Measurements from ENCODE around the gene CTBP2. TPM values are rescaled to one million over a fixed set of nuclear protein-coding genes. Genes with fewer than 3 reads are reported as not detected.

Gene CTBP2
- total RNA-seq, 1 experiment from 2014 or later = 233 TPM

GRCh38 chr10:125121003-125121402 is 39.4 kb downstream of the CTBP2 start:
- no peak for DNase-seq
- Histone ChIP-seq H3K4me3 (ENCODE audit: insufficient read depth, low read depth, low read length) (no peak overlapping the region), H3K27me3 (ENCODE audit: control insufficient read depth, insufficient read depth, low read length) (no peaks in the 10 kb centered on the region)

GRCh38 chr10:125120053-125120710 is 40.2 kb downstream of the CTBP2 start:
- no peaks in the 10 kb centered on the region for H3K27me3 ChIP-seq (ENCODE audit: control insufficient read depth, insufficient read depth, low read length)
- peak; percentile 45 for DNase-seq
- no peak overlapping the region for H3K4me3 ChIP-seq (ENCODE audit: insufficient read depth, low read depth, low read length)
- H3K36me3 ChIP-seq (replicated peaks; ENCODE audit: control insufficient read depth, insufficient read depth, low read length) = peaks cover 9% of the 10 kb centered on the region

More at GRCh38 chr10:125121003-125121402, 39.4 kb downstream of the CTBP2 start:
- H3K36me3 ChIP-seq (replicated peaks; ENCODE audit: control insufficient read depth, insufficient read depth, low read length) = peaks cover 12% of the 10 kb centered on the region

- no peak for DNase-seq
- Histone ChIP-seq H3K27me3 (ENCODE audit: control insufficient read depth, insufficient read depth, low read length) (no peaks in the 10 kb centered on the region), H3K4me3 (ENCODE audit: insufficient read depth, low read depth, low read length) (no peak overlapping the region), H3K36me3 (replicated peaks; ENCODE audit: control insufficient read depth, insufficient read depth, low read length) (peaks cover 10% of the 10 kb centered on the region)
Measured at GRCh38 chr10:125118701-125119100, 41.7 kb downstream of the CTBP2 start.

GRCh38 chr10:125118011-125118611 is 42.3 kb downstream of the CTBP2 start:
- DNase-seq = no peak
- Histone ChIP-seq H3K4me3 (ENCODE audit: insufficient read depth, low read depth, low read length) (no peak overlapping the region), H3K36me3 (replicated peaks; ENCODE audit: control insufficient read depth, insufficient read depth, low read length) (peaks cover 10% of the 10 kb centered on the region), H3K27me3 (ENCODE audit: control insufficient read depth, insufficient read depth, low read length) (no peaks in the 10 kb centered on the region)

- Histone ChIP-seq H3K36me3 (replicated peaks; ENCODE audit: control insufficient read depth, insufficient read depth, low read length) (peaks cover 7% of the 10 kb centered on the region), H3K27me3 (ENCODE audit: control insufficient read depth, insufficient read depth, low read length) (no peaks in the 10 kb centered on the region), H3K4me3 (ENCODE audit: insufficient read depth, low read depth, low read length) (no peak overlapping the region)
- DNase-seq = no peak
Measured at GRCh38 chr10:125116652-125117310, 43.6 kb downstream of the CTBP2 start.

DNA sequence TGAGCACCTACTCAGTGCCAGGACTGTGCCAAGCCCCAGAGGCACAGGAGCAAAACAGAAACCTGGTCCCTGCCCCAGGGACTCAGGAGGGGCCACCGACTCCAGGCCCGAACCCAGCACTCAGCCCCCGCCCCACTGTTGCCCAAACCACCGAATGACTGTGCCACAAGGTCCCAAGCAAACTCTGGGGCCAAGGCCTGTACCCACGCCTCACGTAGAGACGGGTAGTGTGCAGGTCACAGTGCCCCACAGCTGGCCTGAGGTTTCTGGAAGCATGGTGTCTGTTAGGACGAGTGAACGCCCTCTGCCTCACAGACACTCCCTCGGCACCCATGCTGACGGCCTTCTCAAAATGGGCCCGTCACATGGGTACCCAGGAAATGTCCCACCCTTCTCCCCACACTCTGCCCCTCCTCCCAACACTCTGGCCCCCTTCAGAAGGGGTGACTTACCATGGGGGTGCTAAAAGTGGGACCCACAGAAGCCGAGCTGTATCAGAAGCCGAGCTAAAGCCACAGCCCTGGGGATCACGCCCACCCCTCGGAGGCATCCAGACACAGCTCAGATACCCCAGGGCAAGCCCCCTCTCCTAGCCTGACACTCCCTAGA is 44.2 kb downstream of the CTBP2 start:
- H3K27me3 ChIP-seq (ENCODE audit: control insufficient read depth, insufficient read depth, low read length) = no peaks in the 10 kb centered on the region
- no peak overlapping the region for H3K4me3 ChIP-seq (ENCODE audit: insufficient read depth, low read depth, low read length)
- H3K36me3 ChIP-seq (replicated peaks; ENCODE audit: control insufficient read depth, insufficient read depth, low read length) = peaks cover 7% of the 10 kb centered on the region
- DNase-seq = no peak

DNA sequence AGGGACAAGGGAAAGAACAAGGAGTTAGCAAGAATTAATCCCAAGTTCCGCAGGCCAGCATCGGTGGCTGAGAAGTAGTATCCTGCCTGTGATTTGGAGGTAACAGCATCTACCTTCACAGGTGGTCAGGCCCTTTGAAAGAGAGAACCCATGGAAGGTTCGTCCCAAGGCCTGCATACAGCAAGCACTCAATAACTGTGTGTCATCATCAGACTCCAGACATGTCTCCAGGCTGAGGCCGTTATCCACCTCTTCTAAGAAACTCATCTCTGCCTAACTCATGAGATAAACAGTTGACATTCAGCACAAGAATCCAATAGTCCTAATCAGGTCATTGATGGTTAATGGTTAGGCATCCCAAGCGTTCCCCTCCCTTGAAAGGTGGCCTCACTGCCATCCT is 45.0 kb downstream of the CTBP2 start:
- no peak for DNase-seq
- Histone ChIP-seq H3K4me3 (ENCODE audit: insufficient read depth, low read depth, low read length) (no peak overlapping the region), H3K27me3 (ENCODE audit: control insufficient read depth, insufficient read depth, low read length) (no peaks in the 10 kb centered on the region), H3K36me3 (replicated peaks; ENCODE audit: control insufficient read depth, insufficient read depth, low read length) (peaks cover 7% of the 10 kb centered on the region)

GRCh38 chr10:125114761-125115391 is 45.5 kb downstream of the CTBP2 start:
- peaks cover 7% of the 10 kb centered on the region for H3K36me3 ChIP-seq (replicated peaks; ENCODE audit: control insufficient read depth, insufficient read depth, low read length)
- DNase-seq = no peak
- no peak overlapping the region for H3K4me3 ChIP-seq (ENCODE audit: insufficient read depth, low read depth, low read length)
- H3K27me3 ChIP-seq (ENCODE audit: control insufficient read depth, insufficient read depth, low read length) = no peaks in the 10 kb centered on the region

DNA sequence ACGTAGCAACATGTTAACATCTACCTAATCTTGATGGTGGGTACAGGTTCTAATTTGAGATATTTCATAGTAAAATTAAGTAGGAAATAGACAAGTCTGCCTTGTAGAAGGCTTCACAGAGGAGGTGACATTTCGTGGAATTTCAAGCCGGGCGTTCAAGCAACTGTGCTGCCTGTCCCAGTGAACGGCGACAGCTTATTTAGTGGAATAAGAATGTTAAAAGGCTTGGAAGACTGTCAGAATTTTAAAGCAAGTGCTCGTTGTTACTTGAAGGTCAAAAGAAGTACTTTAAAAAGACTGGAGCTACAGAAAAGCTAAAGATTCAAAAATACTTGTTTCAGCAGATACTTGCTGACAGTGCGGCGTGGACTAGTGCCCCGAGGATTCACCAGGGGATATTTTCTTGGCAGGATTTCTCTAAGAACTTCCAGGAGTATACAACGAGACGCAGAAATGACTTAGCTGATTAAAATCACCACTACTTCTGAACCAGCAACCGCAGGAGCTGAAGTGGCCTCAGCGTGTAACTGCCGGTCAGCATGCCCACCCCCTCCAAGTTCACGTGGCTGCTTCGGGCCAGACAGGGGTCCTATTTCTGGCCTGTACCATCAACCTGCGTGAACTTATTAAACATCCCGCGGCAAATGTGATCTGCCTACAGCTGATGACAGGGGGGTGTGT is 46.5 kb downstream of the CTBP2 start:
- no peak overlapping the region for H3K4me3 ChIP-seq (ENCODE audit: insufficient read depth, low read depth, low read length)
- H3K27me3 ChIP-seq (ENCODE audit: control insufficient read depth, insufficient read depth, low read length) = no peaks in the 10 kb centered on the region
- DNase-seq = no peak
- peaks cover 14% of the 10 kb centered on the region for H3K36me3 ChIP-seq (replicated peaks; ENCODE audit: control insufficient read depth, insufficient read depth, low read length)

GRCh38 chr10:125112697-125113494 is 47.5 kb downstream of the CTBP2 start:
- no peak for DNase-seq
- peaks cover 22% of the 10 kb centered on the region for H3K36me3 ChIP-seq (replicated peaks; ENCODE audit: control insufficient read depth, insufficient read depth, low read length)
- no peak overlapping the region for H3K4me3 ChIP-seq (ENCODE audit: insufficient read depth, low read depth, low read length)
- no peaks in the 10 kb centered on the region for H3K27me3 ChIP-seq (ENCODE audit: control insufficient read depth, insufficient read depth, low read length)

- Histone ChIP-seq H3K4me3 (ENCODE audit: insufficient read depth, low read depth, low read length) (no peak overlapping the region), H3K27me3 (ENCODE audit: control insufficient read depth, insufficient read depth, low read length) (no peaks in the 10 kb centered on the region), H3K36me3 (replicated peaks; ENCODE audit: control insufficient read depth, insufficient read depth, low read length) (peaks cover 29% of the 10 kb centered on the region)
- DNase-seq = no peak
Measured at GRCh38 chr10:125111118-125111727, 49.1 kb downstream of the CTBP2 start.

GRCh38 chr10:125107965-125108580 is 52.3 kb downstream of the CTBP2 start:
- no peak overlapping the region for H3K4me3 ChIP-seq (ENCODE audit: insufficient read depth, low read depth, low read length)
- peaks cover 25% of the 10 kb centered on the region for H3K36me3 ChIP-seq (replicated peaks; ENCODE audit: control insufficient read depth, insufficient read depth, low read length)
- no peaks in the 10 kb centered on the region for H3K27me3 ChIP-seq (ENCODE audit: control insufficient read depth, insufficient read depth, low read length)
- no peak for DNase-seq
